Glutamatergic neuron (in vitro differentiated cells): ENCODE results near the gene SAXO2. TPM values are rescaled to one million over a fixed set of nuclear protein-coding genes. Genes with fewer than 3 reads are reported as not detected.
"Not testable (repeated sequence)": the region's sequence is repeated elsewhere in the genome, so short reads cannot be mapped to it uniquely, and the experiment has no call there.

Experiments used
- DNase-seq: peaks from one replicate; pipeline ENCODE4 v3.0.0; 2022
- H3K27ac Mint-ChIP-seq: one replicate; pipeline ENCODE4 v1.8.0; 2020; ENCODE audit warnings: mild to moderate bottlenecking, mixed read lengths, inconsistent platforms; ENCODE audit not compliant: unreplicated experiment
- H3K27me3 Mint-ChIP-seq: one replicate; pipeline ENCODE4 v1.8.0; 2020; ENCODE audit warnings: mild to moderate bottlenecking, moderate library complexity, mixed read lengths, inconsistent platforms; ENCODE audit not compliant: unreplicated experiment
- H3K36me3 Mint-ChIP-seq: one replicate; pipeline ENCODE4 v1.8.0; 2020; ENCODE audit warnings: mild to moderate bottlenecking, mixed read lengths, inconsistent platforms; ENCODE audit not compliant: unreplicated experiment
- H3K4me1 Mint-ChIP-seq: one replicate; pipeline ENCODE4 v1.8.0; 2020; ENCODE audit warnings: mild to moderate bottlenecking, low read depth, mixed read lengths, inconsistent platforms; ENCODE audit not compliant: unreplicated experiment
- H3K4me3 Mint-ChIP-seq: one replicate; pipeline ENCODE4 v1.8.0; 2020; ENCODE audit warnings: mild to moderate bottlenecking, mixed read lengths, inconsistent platforms; ENCODE audit not compliant: unreplicated experiment
- H3K9me3 Mint-ChIP-seq: one replicate; pipeline ENCODE4 v1.8.0; 2020; ENCODE audit warnings: mild to moderate bottlenecking, moderate library complexity, mixed read lengths, inconsistent platforms; ENCODE audit not compliant: unreplicated experiment
- CTCF ChIP-seq: fragments of 200-600 bp; sonication (generic); IDR thresholded peaks from one replicate; pipeline ENCODE4 v1.5.0; 2021; ENCODE audit not compliant: partially characterized antibody, unreplicated experiment
- long read RNA-seq: library from polyadenylated mRNA; unstranded; transcript quantifications from one replicate; pipeline ENCODE4 v2.0.0, GENCODE V29; 2020; ENCODE audit not compliant: unreplicated experiment
- total RNA-seq: library from RNA; stranded (reverse); fragmentation: NEBNext Ultra II Directional; extraction: Animal tissue kit (Norgen Biotek cat#: 25700); gene quantifications from one replicate; pipeline ENCODE4 v1.2.1, GENCODE V29; 2021; ENCODE audit not compliant: unreplicated experiment

Gene SAXO2
- total RNA-seq = 0.20 TPM
- long read RNA-seq = 0 reads

GRCh38 chr15:82262422-82263026 is at the start of gene SAXO2, which contains the start of gene EFL1:
TSS of gene SAXO2 (plus strand) at chr15:82262818. CDS start at chr15:82262880, 62 bp downstream.
TSS of gene EFL1 (minus strand) at chr15:82262734. CDS start at chr15:82261778, 956 bp downstream.
- DNase-seq = peak; percentile 95
- Mint-ChIP-seq H3K4me1 (peaks cover 4% of the 10 kb centered on the region), H3K27me3 (peaks cover 1% of the 10 kb centered on the region), H3K4me3 (peak within 1 kb of the TSS; percentile 96), H3K36me3 (no peaks in the 10 kb centered on the region), H3K9me3 (no peaks in the 10 kb centered on the region), H3K27ac (peak within 1 kb of the TSS; percentile 84)
- no peak for TF ChIP-seq CTCF

GRCh38 chr15:82216092-82216491 is 46.5 kb upstream of the SAXO2 start:
- not testable (repeated sequence) for H3K27me3 Mint-ChIP-seq, H3K27ac Mint-ChIP-seq, H3K36me3 Mint-ChIP-seq, H3K9me3 Mint-ChIP-seq, DNase-seq, H3K4me1 Mint-ChIP-seq, H3K4me3 Mint-ChIP-seq

- DNase-seq, H3K9me3 Mint-ChIP-seq, H3K4me3 Mint-ChIP-seq, H3K27me3 Mint-ChIP-seq, H3K4me1 Mint-ChIP-seq, H3K27ac Mint-ChIP-seq, H3K36me3 Mint-ChIP-seq: not testable (repeated sequence)
These were observed 41.1 kb upstream of the SAXO2 start for GRCh38 chr15:82221535-82221934.

GRCh38 chr15:82228750-82229149 is 33.9 kb upstream of the SAXO2 start:
- no peak for TF ChIP-seq CTCF
- Mint-ChIP-seq H3K27ac (no peak overlapping the region), H3K4me3 (no peak overlapping the region)

GRCh38 chr15:82231233-82231632 is 31.4 kb upstream of the SAXO2 start:
- peaks cover 5% of the 10 kb centered on the region for H3K4me1 Mint-ChIP-seq
- H3K36me3 Mint-ChIP-seq = peaks cover 5% of the 10 kb centered on the region
- DNase-seq = no peak
- no peak for TF ChIP-seq CTCF
- H3K27ac Mint-ChIP-seq = no peak overlapping the region
- H3K4me3 Mint-ChIP-seq = no peak overlapping the region
- H3K27me3 Mint-ChIP-seq = no peaks in the 10 kb centered on the region
- no peaks in the 10 kb centered on the region for H3K9me3 Mint-ChIP-seq

More at GRCh38 chr15:82228750-82229149, 33.9 kb upstream of the SAXO2 start:
- no peak for DNase-seq
- Mint-ChIP-seq H3K27me3 (no peaks in the 10 kb centered on the region), H3K4me1 (peaks cover 5% of the 10 kb centered on the region), H3K9me3 (no peaks in the 10 kb centered on the region), H3K36me3 (peaks cover 6% of the 10 kb centered on the region)

GRCh38 chr15:82231842-82232241 is 30.8 kb upstream of the SAXO2 start:
- Mint-ChIP-seq H3K9me3 (no peaks in the 10 kb centered on the region), H3K27me3 (no peaks in the 10 kb centered on the region), H3K36me3 (no peaks in the 10 kb centered on the region), H3K27ac (no peak overlapping the region), H3K4me1 (peaks cover 5% of the 10 kb centered on the region), H3K4me3 (no peak overlapping the region)
- TF ChIP-seq CTCF = no peak
- DNase-seq = no peak

GRCh38 chr15:82237944-82238534 is 24.6 kb upstream of the SAXO2 start:
- not testable (repeated sequence) for H3K4me3 Mint-ChIP-seq, H3K36me3 Mint-ChIP-seq, DNase-seq, H3K9me3 Mint-ChIP-seq, H3K4me1 Mint-ChIP-seq, H3K27ac Mint-ChIP-seq, H3K27me3 Mint-ChIP-seq
